Activated CD4-positive, alpha-beta T cell treated with anti-CD3 and anti-CD28 coated beads, Interleukin-2, amount 50 U/mL, for 48 hours (primary cell): ENCODE measurements around the gene LAMA2.

Experiments
- DNase-seq, 2 experiments: peaks; one replicate each; pipeline ENCODE4 v3.0.0-alpha.2; 2020

The LAMA2 gene

DNA sequence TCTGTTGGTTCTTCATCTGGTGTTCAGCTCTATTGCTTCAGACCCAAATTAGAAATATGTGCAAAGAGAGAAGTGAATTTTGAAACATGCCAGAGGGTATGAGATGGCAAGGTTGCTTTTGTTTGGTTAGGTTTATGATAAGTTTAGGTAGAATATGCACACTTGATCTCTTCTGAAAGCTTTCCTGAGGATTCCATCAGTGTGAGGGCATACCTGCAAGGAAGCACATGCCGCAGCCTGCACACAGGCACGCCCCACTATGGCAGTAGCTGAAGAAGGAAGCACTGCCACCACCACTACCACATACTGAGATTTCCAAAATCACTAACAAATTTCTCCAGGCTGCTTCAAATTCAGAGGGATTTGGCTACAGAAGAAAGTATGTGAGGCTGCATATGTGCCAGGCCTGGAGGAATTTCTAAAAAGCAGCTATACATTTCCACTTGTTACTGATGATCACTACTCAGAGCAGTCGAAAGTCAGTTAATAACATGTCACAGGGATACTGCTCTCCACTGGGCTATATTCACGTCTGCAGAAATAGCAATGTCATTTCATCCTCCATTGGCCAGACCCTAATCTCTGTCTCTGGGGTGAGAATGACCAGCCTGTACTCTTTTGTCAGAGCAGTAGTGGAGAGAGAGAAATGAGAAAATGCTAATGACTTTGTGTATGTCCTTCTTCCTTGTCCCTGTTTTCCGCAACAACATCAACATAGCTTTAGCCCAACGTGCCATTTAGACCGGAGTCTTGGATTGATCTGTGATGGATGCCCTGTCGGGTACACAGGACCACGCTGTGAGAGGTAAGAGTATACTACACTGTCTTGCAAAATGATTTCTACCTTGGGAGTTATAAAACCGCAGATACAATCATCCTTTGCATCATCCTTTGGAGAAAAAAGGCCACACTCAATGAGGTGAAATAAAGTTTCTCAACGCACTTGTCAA, 396.7 kb downstream of the LAMA2 start:
- no peak for DNase-seq

DNA sequence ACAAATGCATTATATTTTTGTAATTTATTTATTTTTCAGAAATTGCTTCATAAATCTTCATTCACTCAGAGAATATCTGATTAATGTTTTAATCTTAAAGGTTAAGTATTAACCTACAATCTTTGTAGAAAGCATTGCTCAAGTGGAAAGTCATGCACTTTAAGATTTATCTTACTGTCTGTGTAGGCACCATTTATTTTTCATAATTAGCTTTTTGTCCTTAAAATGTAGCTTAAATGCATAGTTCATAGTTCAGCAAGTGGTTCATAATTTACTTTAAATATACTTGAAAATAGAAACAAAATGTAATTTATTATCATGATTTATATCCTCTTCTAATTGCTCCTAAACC, 397.3 kb downstream of the LAMA2 start:
- DNase-seq, result no peak

- DNase-seq, result peak; percentile 11 to 43
Observed at GRCh38 chr6:129280749-129281148, 397.8 kb downstream of the LAMA2 start.

DNA sequence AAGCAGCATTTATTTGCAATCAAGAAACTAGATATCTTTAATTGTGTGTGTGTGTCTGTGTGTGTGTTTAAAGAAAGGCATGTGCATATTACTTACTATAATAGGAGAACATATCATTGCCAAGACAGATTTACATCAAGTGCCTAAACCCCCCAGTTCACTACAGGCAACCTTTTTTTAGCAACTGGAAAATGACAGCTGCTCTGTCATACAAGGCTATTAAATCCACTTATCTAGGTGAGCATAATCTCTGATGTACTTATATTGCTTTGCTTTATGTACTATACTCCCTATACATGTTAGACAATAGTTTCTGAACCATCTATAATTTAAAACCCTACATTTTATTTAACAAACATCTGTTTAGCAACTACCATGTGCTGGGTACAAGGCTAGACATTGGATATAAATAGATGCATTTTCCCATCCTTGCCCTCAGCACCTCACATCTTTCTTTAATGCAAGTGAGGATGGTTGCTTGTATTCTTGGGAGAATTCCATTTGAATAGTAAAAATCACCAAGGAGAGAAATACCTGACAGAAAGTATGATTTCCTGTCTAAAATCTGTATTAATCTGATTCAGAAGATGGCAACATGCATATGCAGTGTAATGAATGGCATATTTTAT, 398.3 kb downstream of the LAMA2 start:
- DNase-seq, result no peak

GRCh38 chr6:129282019-129282418, 399.1 kb downstream of the LAMA2 start:
- no peak for DNase-seq

GRCh38 chr6:129284225-129284624, 401.3 kb downstream of the LAMA2 start:
- DNase-seq, result no peak

DNA sequence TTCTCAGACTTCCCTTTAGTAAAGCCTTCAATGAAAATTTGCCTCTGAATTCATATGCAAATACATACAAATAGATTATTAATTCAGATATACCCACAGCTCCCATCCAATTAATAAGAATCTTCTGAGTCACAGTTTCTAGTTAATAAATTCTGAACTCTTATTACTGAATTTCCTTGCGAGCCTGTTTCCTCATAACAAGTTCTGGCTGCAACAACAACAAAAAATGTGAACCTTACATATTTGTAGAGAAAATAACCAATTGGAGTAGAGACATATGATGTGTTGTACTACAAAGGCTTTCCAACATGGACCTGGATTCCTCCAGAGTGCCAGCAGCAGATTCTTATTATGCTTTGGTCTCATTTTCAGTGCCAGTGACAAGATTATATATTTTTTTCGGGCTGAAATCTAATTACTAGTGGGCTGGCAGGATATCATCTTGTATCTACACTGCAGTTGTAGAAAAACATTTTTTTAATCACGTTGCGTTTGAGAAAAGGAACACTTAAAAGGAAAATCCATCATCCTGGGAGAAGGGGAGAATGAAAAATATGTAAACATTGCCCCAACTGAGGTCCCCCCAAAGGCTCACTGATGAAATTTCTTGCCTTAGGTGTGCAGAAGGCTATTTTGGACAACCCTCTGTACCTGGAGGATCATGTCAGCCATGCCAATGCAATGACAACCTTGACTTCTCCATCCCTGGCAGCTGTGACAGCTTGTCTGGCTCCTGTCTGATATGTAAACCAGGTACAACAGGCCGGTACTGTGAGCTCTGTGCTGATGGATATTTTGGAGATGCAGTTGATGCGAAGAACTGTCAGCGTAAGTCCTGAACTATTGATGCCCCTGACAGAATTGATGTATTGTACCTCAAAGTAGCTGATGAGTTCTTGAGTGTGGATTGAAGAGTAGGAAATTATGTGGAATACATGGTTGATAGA, 404.6 kb downstream of the LAMA2 start:
- DNase-seq, result no peak

- no peak for DNase-seq
Observed at GRCh38 chr6:129289442-129289841, 406.5 kb downstream of the LAMA2 start.

- DNase-seq, result no peak
Observed at GRCh38 chr6:129292836-129293235, 409.9 kb downstream of the LAMA2 start.

- no peak for DNase-seq
Observed at GRCh38 chr6:129297592-129297991, 414.7 kb downstream of the LAMA2 start.

DNA sequence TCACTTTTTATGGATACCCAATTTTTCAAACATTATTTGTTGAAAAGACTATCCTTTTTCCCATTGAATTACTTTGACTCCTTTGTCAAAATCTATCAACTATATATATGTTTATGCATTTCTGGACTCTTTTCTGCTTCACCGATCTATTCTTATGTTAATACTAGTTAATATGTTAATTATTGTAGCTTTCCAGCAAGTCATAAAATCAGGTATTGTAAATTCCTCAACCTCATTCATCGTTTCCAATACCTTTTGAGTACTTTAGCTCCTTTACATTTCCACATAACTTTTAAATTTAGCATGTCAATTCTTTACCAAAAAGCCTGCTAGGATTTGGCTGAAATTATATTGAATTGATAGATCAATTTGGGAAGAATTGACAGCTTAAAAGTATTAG, 419.7 kb downstream of the LAMA2 start:
- no peak for DNase-seq

- no peak for DNase-seq
Observed at GRCh38 chr6:129306826-129307225, 423.9 kb downstream of the LAMA2 start.

GRCh38 chr6:129307845-129308244, 424.9 kb downstream of the LAMA2 start:
- DNase-seq, result no peak

DNA sequence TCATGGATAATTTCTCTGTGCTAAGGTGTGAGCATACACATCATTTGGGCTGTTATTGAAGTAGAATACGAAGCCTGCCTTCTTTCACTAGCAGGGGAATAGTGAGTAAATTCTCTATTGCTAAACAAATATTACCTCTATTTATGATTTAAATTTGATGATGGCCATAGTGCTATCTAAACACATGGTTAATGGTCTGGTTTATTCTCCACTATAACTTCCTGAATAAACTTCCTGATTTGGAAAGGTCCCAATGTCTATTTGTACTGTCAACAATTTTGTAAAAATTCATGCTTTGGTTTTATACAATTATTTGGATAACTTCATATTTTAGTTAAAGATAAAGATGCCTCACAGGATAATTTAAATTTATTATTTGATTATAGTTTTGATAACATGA, 426.2 kb downstream of the LAMA2 start:
- no peak for DNase-seq

- no peak for DNase-seq
Observed at GRCh38 chr6:129312880-129313279, 429.9 kb downstream of the LAMA2 start.

DNA sequence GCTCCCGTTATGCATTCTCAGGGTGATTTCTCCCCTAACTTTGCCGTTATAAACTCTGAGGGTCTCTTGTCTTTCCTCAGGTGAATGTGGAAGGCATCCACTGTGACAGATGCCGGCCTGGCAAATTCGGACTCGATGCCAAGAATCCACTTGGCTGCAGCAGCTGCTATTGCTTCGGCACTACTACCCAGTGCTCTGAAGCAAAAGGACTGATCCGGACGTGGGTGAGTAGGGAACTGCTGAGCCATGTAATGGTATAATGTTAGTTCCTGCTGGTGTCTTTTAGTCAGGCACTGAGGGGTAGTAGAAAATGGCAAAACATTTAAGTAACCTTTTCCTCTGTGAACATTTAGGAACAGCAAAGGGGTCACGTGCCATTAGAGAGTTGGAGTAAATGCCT, 431.6 kb downstream of the LAMA2 start:
- no peak for DNase-seq

- no peak for DNase-seq
Observed at GRCh38 chr6:129317931-129318820, 435.2 kb downstream of the LAMA2 start.

DNA sequence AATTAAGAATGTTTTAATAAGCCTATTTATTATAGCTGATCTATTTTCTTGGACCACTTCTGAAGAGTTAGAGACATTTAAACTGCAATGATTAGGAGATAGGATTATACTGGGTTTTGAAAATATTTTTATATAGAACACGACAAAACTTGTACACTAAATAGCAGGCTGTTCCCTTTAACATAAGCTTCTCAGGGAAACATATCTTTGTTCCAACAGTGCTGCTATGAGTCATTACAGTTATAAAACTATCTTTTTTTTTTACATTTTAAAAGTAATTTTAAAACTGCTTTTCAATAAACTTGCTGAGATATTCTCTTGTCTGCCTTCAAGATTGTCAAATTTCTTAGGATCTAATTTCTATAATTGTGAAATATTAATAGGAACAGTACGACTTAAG, 438.0 kb downstream of the LAMA2 start:
- DNase-seq, result no peak

- no peak for DNase-seq
Observed at GRCh38 chr6:129321303-129321702, 438.4 kb downstream of the LAMA2 start.

DNA sequence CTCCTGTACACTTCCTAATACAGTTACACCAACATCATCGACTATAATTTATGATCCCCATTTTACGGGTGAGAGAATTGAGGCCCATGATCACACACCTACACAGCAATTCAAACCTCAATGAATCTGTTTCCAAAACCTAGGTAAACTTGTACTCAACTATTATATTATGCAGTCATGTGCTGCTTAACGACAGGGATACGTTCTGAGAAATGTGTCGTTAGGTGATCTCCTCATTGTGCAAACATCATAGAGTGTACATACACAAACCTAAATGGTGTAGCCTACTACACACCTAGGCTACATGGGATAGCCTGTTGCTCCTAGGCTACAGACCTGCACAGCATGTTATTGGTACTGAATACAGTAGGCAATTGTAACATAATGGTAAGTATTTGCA, 441.4 kb downstream of the LAMA2 start:
- no peak for DNase-seq

DNA sequence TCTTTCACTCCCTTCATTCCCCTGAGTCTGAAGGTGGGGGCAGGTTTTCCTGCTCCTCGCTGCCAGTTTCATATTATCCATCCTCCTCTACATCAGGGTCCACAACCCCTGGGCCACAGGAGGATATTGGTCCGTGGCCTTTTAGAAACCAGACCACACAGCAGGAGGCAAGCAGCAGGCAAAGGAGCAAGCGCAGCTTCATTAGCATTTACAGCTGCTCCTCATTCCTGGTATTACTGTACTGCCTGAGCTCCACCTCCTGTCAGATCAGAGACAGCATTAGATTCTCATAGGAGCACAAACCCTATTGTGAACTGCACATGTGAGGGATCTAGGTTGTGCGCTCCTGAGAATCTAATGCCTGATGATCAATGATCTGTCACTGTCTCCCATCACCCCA, 446.7 kb downstream of the LAMA2 start:
- no peak for DNase-seq

- DNase-seq, result no peak
Observed at GRCh38 chr6:129331450-129332138, 448.7 kb downstream of the LAMA2 start.
